GM13976 (cell line): ENCODE data around the gene RRP1.

ENCODE experiments used
- DNase-seq: peaks from one replicate; pipeline ENCODE4 v3.0.0; 2012; ENCODE audit warnings: low spot score
- in situ Hi-C: fragments of 300-500 bp; cut with MboI; formaldehyde crosslinking; loops from one replicate; pipeline ENCODE4 v1.12.0; 2022; ENCODE audit warnings: low sequenced_read_pairs, mixed read lengths, inconsistent platforms; ENCODE audit not compliant: unreplicated experiment
- TF ChIP-seq, protein P1 (sequence below): IDR thresholded peaks from 2 replicates; pipeline ENCODE4 v1.5.1; 2012; ENCODE audit warnings: borderline replicate concordance, mild to moderate bottlenecking; ENCODE audit not compliant: insufficient read depth; ENCODE audit errors: extremely low read depth, missing control alignments, control extremely low read depth

The RRP1 gene, protein sequence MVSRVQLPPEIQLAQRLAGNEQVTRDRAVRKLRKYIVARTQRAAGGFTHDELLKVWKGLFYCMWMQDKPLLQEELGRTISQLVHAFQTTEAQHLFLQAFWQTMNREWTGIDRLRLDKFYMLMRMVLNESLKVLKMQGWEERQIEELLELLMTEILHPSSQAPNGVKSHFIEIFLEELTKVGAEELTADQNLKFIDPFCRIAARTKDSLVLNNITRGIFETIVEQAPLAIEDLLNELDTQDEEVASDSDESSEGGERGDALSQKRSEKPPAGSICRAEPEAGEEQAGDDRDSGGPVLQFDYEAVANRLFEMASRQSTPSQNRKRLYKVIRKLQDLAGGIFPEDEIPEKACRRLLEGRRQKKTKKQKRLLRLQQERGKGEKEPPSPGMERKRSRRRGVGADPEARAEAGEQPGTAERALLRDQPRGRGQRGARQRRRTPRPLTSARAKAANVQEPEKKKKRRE

DNA sequence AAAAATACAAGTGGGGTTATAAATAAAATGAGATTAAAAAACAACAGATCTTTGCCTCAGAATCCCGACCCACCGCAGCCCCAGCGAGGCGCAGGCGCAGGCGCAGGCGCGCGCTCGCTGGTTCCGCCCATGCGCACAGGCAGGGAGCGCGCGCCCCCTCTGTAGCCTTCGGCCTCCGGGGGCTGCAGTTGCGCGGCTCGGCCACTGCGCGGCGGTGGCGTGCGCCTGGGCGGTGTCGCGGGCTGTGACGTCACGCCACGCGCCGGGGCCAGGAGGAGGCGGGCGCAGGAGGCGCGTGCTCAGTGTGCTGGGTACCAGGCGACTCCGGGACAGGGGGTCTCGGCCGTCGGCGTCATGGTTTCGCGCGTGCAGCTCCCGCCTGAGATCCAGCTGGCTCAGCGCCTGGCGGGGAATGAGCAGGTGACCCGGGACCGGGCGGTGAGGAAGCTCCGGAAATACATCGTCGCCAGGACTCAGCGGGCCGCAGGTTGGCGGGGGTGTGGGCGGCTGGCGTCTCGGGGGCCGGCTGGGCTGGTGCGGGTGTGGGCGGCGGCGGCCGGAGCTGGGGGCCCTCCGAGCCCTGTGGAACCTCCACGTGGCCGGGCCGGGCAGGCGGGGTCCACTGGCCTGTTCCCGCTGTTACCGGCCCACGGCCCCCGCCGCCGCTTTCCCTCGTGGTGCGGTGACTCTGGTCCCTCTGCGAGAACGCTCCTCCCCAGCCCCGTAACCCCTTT lies at the start of gene RRP1:
Gene RRP1 (plus strand): TSS at position 302 of the 734 bp plus-strand sequence. CDS start 53 bp downstream, at position 355.
- peak; percentile 99 for DNase-seq
- TF ChIP-seq, protein P1, sequence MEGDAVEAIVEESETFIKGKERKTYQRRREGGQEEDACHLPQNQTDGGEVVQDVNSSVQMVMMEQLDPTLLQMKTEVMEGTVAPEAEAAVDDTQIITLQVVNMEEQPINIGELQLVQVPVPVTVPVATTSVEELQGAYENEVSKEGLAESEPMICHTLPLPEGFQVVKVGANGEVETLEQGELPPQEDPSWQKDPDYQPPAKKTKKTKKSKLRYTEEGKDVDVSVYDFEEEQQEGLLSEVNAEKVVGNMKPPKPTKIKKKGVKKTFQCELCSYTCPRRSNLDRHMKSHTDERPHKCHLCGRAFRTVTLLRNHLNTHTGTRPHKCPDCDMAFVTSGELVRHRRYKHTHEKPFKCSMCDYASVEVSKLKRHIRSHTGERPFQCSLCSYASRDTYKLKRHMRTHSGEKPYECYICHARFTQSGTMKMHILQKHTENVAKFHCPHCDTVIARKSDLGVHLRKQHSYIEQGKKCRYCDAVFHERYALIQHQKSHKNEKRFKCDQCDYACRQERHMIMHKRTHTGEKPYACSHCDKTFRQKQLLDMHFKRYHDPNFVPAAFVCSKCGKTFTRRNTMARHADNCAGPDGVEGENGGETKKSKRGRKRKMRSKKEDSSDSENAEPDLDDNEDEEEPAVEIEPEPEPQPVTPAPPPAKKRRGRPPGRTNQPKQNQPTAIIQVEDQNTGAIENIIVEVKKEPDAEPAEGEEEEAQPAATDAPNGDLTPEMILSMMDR: peak; percentile 100
- in situ Hi-C loops: no loop called here

DNA sequence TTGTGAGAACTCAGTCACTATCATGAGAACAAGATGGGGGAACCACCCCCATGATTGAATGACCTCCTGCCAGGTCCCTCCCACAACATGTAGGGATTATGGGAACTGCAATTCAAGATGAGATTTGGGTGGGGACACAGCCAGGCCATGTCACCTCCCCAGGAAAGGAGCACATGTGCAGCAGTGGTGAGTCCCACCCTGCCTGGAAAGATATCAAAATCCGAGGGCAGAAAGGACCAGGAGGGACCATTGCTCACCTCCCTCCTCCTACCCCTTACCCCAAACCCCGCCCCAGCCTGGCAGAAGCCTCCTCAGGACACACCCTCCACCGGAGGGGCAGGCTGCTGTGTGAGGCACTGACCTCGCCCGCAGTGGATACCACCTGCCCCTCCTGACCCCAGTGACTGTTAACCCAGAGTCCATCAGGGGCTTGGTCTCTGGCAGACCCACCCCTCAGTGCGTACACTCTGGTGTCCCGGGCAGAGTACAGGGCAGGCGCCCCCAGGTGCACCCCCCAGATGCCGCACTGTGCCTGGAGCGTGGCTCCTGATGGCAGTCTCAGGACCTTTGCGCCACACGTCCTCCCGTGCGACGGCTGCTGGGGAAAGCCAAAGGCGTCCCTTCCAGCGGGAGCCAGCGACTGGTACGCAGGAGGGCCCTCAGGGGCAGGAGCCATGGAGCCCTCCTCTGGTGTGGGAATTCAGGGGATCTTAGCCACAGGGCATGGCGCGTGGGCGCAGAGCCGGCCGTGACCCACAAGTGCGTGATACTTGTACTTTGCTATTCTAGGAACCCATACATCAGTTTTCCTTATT lies 49.5 kb upstream of the RRP1 start:
- TF ChIP-seq, protein P1: no peak
- DNase-seq: no peak
- in situ Hi-C loops: no loop called here

DNA sequence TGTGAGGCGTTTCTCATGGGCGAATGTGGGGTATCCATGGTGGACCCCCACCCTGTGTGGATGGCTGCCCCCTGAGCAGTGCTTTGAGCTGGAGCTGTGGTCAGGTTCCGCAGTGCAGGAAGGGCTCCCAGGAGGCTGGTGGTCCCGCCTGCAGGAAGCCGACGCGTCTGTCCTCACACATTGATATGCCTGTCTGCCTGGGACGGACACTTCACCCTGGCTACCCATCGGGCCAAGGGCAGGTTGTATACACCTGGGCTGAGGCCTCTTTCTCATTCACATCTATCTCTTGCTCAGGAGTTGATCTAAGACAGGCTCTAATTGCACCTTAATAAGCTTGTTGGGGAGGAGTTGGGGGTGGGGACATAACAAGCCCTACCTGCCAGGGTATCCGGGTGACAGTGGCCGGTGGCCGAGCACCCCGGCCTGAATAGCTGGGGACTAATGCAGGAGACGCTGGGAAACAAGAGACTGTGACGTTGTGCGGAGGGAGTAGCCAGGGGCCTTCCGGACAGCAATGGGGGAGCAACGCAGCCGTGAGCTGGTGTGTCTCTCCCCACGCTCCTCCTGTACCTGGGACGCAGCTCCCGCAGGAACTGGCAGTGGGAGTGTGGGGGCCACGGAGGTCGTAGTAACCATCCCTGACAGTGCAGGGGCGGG lies 48.8 kb upstream of the RRP1 start:
- in situ Hi-C loops: no loop called here
- no peak for DNase-seq
- TF ChIP-seq, protein P1: no peak

DNA sequence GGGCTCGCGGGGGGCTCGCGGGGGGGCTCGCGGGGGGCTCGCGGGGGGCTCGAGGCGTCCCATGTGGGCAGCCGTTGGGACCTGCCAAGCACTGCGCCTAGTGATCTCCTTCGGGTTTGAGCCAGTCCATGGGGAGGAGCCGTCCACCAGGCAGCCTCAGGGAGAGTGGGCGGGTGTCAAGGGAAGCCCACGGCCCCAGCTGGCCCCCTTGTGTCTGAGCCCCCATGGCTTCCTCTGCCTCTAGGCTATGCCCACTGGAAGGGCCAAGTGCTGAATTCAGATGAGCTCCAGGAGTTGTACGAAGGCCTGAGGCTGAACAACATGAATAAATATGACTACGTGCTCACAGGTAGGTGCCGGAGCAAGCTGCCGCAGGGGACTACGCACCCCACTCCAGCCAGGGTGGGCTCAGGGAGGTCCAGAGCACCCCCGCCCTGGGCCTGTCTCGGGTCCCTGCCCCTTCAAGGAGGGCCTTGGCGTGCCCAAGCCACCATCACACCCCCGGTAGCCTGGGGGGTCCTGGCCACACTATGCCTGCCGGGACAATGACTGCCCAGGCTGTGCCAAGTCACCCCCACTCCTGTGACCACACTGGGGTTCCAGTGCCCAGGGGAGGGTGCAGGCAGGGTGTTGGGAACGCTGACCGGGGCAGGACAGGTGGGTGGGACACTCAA lies 47.8 kb upstream of the RRP1 start:
- DNase-seq: no peak
- in situ Hi-C loops: no loop called here
- TF ChIP-seq, protein P1: no peak

DNA sequence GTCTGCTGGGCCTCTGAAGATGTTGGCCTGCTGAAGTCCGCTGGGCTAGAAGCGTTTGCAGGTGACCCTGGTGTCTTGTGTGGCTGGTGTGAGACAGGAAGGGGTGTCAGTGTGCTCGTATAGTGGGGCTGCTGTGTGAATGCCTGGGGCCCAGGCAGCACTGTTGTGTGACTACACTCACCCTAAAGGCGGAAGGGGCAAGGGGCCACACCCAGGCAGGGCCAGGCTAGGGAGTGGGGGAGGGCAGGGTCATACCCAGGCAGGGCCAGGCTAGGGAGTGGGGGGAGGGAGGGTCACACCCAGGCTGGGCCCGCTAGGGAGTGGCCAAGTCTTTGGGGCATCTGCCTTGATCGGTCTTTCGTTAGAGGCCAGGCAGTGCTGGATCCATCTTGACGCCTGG lies 45.4 kb upstream of the RRP1 start:
- TF ChIP-seq, protein P1: no peak
- DNase-seq: no peak
- in situ Hi-C loops: no loop called here

DNA sequence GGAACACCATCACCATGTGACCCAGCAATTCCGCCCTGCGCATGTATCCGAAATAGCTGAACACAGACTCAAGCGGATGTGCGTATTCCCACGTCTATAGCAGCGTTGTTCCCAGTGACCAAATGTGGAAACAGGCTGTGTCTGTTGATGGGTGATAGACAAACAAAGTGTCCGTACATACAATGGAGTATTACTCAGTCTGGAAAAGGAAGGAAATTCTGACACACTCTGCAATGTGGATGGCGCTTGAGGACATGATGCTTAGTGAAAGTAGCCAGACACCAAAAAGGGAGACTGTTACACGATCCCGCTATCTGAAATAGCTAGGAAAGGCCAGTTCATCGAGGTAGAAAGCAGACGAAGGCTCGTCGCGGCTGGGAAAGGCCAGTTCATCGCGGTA lies 44.7 kb upstream of the RRP1 start:
- in situ Hi-C loops: no loop called here
- TF ChIP-seq, protein P1: no peak
- DNase-seq: no peak
